Keratinocyte (primary cell): ENCODE results near the gene FLVCR2. TPM values are rescaled to one million over a fixed set of nuclear protein-coding genes. Genes with fewer than 3 reads are reported as not detected.

ENCODE experiments used
- DNase-seq: peaks from one replicate; pipeline ENCODE4 v3.0.0-alpha.2; 2011; ENCODE audit warnings: low read depth, missing footprints, low spot score
- FAIRE-seq: peaks from 2 replicates; lab custom pipeline; 2011; peaks lifted over from hg19 to GRCh38; lab: Jason Lieb, UNC
- H2AFZ ChIP-seq: 2 replicates; pipeline ENCODE4 v1.6.0; 2012; ENCODE audit warnings: low read length, control low read depth, inconsistent platforms; ENCODE audit not compliant: control insufficient read depth
- H3K27ac ChIP-seq: 2 replicates; pipeline ENCODE4 v1.5.1; 2011; ENCODE audit warnings: low read length; ENCODE audit not compliant: control insufficient read depth, insufficient read depth
- H3K27me3 ChIP-seq: 3 replicates; pipeline ENCODE4 v1.6.0; 2011; ENCODE audit warnings: low read length; ENCODE audit not compliant: control insufficient read depth, insufficient read depth; ENCODE audit errors: extremely low read depth
- H3K36me3 ChIP-seq, 2 experiments: 2 replicates in 1 of 2; 3 replicates in 1 of 2; pipeline ENCODE4 v1.5.1; 2011; ENCODE audit warnings: low read length in 2 of 2, mild to moderate bottlenecking in 1 of 2; ENCODE audit not compliant: control insufficient read depth in 2 of 2, insufficient read depth in 2 of 2; ENCODE audit errors: extremely low read depth in 1 of 2
- H3K4me1 ChIP-seq: 3 replicates; pipeline ENCODE4 v1.5.1; 2011; ENCODE audit warnings: low read length; ENCODE audit not compliant: control insufficient read depth, insufficient read depth; ENCODE audit errors: extremely low read depth
- H3K4me2 ChIP-seq: 3 replicates; pipeline ENCODE4 v1.6.0; 2011; ENCODE audit warnings: low read depth, low read length; ENCODE audit not compliant: control insufficient read depth, insufficient read depth; ENCODE audit errors: extremely low read depth
- H3K4me3 ChIP-seq, 3 experiments: fragments of 200-600 bp in 1 of 3; sonication (generic) in 1 of 3; 2 replicates in 2 of 3; 3 replicates in 1 of 3; pipeline ENCODE4 v1.5.1; 2011 to 2016; ENCODE audit warnings: low read length in 3 of 3, mild to moderate bottlenecking in 3 of 3, control low read depth in 2 of 3, inconsistent platforms in 1 of 3, low read depth in 1 of 3, mixed read lengths in 1 of 3, mixed run types in 1 of 3, moderate library complexity in 1 of 3; ENCODE audit not compliant: control insufficient read depth in 2 of 3, insufficient read depth in 2 of 3; ENCODE audit errors: extremely low read depth in 1 of 3
- H3K79me2 ChIP-seq: 2 replicates; pipeline ENCODE4 v1.6.0; 2012; ENCODE audit warnings: low read length; ENCODE audit not compliant: control insufficient read depth, insufficient read depth
- H3K9ac ChIP-seq: 3 replicates; pipeline ENCODE4 v1.6.0; 2011; ENCODE audit warnings: low read length; ENCODE audit not compliant: control insufficient read depth, insufficient read depth; ENCODE audit errors: extremely low read depth
- H3K9me1 ChIP-seq: 3 replicates; pipeline ENCODE4 v1.6.0; 2011; ENCODE audit warnings: low read length; ENCODE audit not compliant: control insufficient read depth, insufficient read depth; ENCODE audit errors: extremely low read depth
- H3K9me3 ChIP-seq: 2 replicates; pipeline ENCODE4 v1.5.1; 2012; ENCODE audit warnings: low read depth, low read length; ENCODE audit not compliant: control insufficient read depth
- H4K20me1 ChIP-seq: 3 replicates; pipeline ENCODE4 v1.6.0; 2011; ENCODE audit warnings: low read length; ENCODE audit not compliant: control insufficient read depth, insufficient read depth; ENCODE audit errors: extremely low read depth
- CTCF ChIP-seq, 3 experiments: IDR thresholded peaks in 1 of 3; conservative IDR thresholded peaks in 1 of 3; optimal IDR thresholded peaks in 1 of 3; 2 replicates in 2 of 3; 3 replicates in 1 of 3; pipeline versions ENCODE3 to v1.5.1; 2011; ENCODE audit warnings: low read length in 3 of 3, mild to moderate bottlenecking in 3 of 3, moderate library complexity in 2 of 3, control low read depth in 1 of 3, inconsistent platforms in 1 of 3; ENCODE audit not compliant: insufficient read depth in 2 of 3; ENCODE audit errors: extremely low read depth in 1 of 3
- EZH2 ChIP-seq: IDR thresholded peaks from one replicate; pipeline ENCODE4 v1.6.1; 2012; ENCODE audit warnings: inconsistent platforms, mild to moderate bottlenecking, low read length, moderate library complexity
- dilution Hi-C: fragments of 300-500 bp; cut with MboI; formaldehyde crosslinking; loops from one replicate; pipeline ENCODE4 v1.7.0; 2020; ENCODE audit warnings: low sequenced_read_pairs; ENCODE audit not compliant: extremely low pct_ligation_motif_present
- polyA plus RNA-seq, 5 experiments: library from polyadenylated mRNA; depleted of rRNA in 3 of 5; stranded (reverse) in 3 of 5; stranded (forward) in 1 of 5; unstranded in 1 of 5; fragments of >200 nt; gene quantifications; 1 replicate in 1 of 5; 2 replicates in 3 of 5; 3 replicates in 1 of 5; pipeline versions ENCODE4 v1.2.1 to v1.2.3, GENCODE V29; 2011 to 2012; ENCODE audit warnings: missing spikeins in 2 of 5, low read depth in 1 of 5, low replicate concordance in 1 of 5
- small RNA-seq, 3 experiments: library from RNA; depleted of rRNA; stranded (forward); fragments of <200 nt; gene quantifications; one replicate each; pipeline ENCODE3, GENCODE V24; 2012; ENCODE audit warnings: low read depth in 3 of 3, low replicate concordance in 1 of 3; ENCODE audit not compliant: insufficient read length in 3 of 3

Gene FLVCR2
- polyA plus RNA-seq, 1 donor (not counting 4 experiments of a cell fraction or from before 2014, with no cell fraction given): 0.45 TPM

- no peak for FAIRE-seq
- TF ChIP-seq CTCF (optimal IDR thresholded peaks at IDR 0.05 in 1 of 3, IDR thresholded peaks at IDR 0.05 in 1 of 3, conservative IDR thresholded peaks at IDR 0.05 in 1 of 3; ENCODE audit: extremely low read depth in 1 of 3, insufficient read depth in 2 of 3, low read length in 3 of 3): no peak
- no peak for TF ChIP-seq EZH2
Observed at GRCh38 chr14:75697386-75697785, 119.0 kb downstream of the FLVCR2 start.

More at GRCh38 chr14:75697386-75697785, 119.0 kb downstream of the FLVCR2 start:
- Histone ChIP-seq H3K9me1 (no peaks in the 10 kb centered on the region), H2AFZ (no peak overlapping the region), H3K9me3 (no peaks in the 10 kb centered on the region), H3K27ac (no peak overlapping the region), H3K4me3 (no peak overlapping the region), H4K20me1 (no peaks in the 10 kb centered on the region), H3K4me2 (no peak overlapping the region), H3K36me3 (peaks cover 6 to 7% of the 10 kb centered on the region in 2 experiments), H3K9ac (no peak overlapping the region), H3K79me2 (no peaks in the 10 kb centered on the region), H3K27me3 (no peaks in the 10 kb centered on the region), H3K4me1 (no peaks in the 10 kb centered on the region)
- no peak for DNase-seq
- dilution Hi-C loops: no loop called here

Small RNAs within 50 kb of the gene (small RNA-seq; reads per million reads assigned to genes)
- 0.07 to 0.67 (median 0.25) reads per million in 3 experiments for gene RNA5SP387

Other genes starting within 250 kb of the FLVCR2 start
- gene JDP2, start 150.6 kb upstream of the FLVCR2 start, polyA plus RNA-seq: 9.5 to 16.1 TPM (median 13.5 TPM) in 3 replicates
- not detected in 3 replicates for gene BATF, start 56.2 kb upstream of the FLVCR2 start, polyA plus RNA-seq
- 48.1 to 63.1 TPM (median 59.8 TPM) in 3 replicates for gene ERG28, start 82.3 kb downstream of the FLVCR2 start, polyA plus RNA-seq
- gene TTLL5, start 82.6 kb downstream of the FLVCR2 start, polyA plus RNA-seq: 14.0 to 20.7 TPM (median 16.7 TPM) in 3 replicates